ENCODE results near the gene APOB.

GRCh38 chr2:21001225-21001946 lies 42.5 kb downstream of the APOB start:
- TF ChIP-seq CTCF (conservative IDR thresholded peaks at IDR 0.05; ENCODE audit: low read depth, low read length) (no peak), EZH2 (IDR thresholded peaks at IDR 0.05; ENCODE audit: low read length, unreplicated experiment) (no peak), EZH2phosphoT487 (IDR thresholded peaks at IDR 0.05; ENCODE audit: borderline replicate concordance, low read length) (no peak)

Data from PC-3 (cell line).